Subcutaneous abdominal adipose tissue (tissue), 5 donors: ENCODE data around the gene VIPR2.

ENCODE experiments used
- H3K27ac ChIP-seq: one replicate; pipeline ENCODE4 v1.7.0; 2013; ENCODE audit warnings: low read depth, mild to moderate bottlenecking, inconsistent platforms, low read length, moderate library complexity
- H3K27me3 ChIP-seq, 5 donors: one replicate each; pipeline ENCODE4 v1.7.0; 2013; ENCODE audit warnings: low read length in 5 of 5, inconsistent platforms in 1 of 5; ENCODE audit not compliant: control insufficient read depth in 5 of 5, insufficient read depth in 4 of 5
- H3K36me3 ChIP-seq, 5 donors: one replicate each; pipeline ENCODE4 v1.7.0; 2013; ENCODE audit warnings: low read length in 5 of 5; ENCODE audit not compliant: control insufficient read depth in 5 of 5, insufficient read depth in 5 of 5
- H3K4me1 ChIP-seq, 5 donors: one replicate each; pipeline ENCODE4 v1.7.0; 2013; ENCODE audit warnings: low read length in 5 of 5, mild to moderate bottlenecking in 3 of 5, moderate library complexity in 1 of 5; ENCODE audit not compliant: control insufficient read depth in 5 of 5, insufficient read depth in 5 of 5
- H3K4me3 ChIP-seq, 5 donors: one replicate each; pipeline ENCODE4 v1.7.0; 2013; ENCODE audit warnings: low read length in 5 of 5, low read depth in 1 of 5
- H3K9ac ChIP-seq, 5 donors: one replicate each; pipeline ENCODE4 v1.7.0; 2013; ENCODE audit warnings: low read length in 5 of 5, mild to moderate bottlenecking in 4 of 5, moderate library complexity in 3 of 5
- H3K9me3 ChIP-seq, 5 donors: one replicate each; pipeline ENCODE4 v1.7.0; 2013; ENCODE audit warnings: low read length in 5 of 5; ENCODE audit not compliant: control insufficient read depth in 5 of 5
- donor health status: healthy.
- donor health status: healthy.
- donor health status: healthy.
- donor health status: healthy.
- donor health status: healthy.

Gene VIPR2

DNA sequence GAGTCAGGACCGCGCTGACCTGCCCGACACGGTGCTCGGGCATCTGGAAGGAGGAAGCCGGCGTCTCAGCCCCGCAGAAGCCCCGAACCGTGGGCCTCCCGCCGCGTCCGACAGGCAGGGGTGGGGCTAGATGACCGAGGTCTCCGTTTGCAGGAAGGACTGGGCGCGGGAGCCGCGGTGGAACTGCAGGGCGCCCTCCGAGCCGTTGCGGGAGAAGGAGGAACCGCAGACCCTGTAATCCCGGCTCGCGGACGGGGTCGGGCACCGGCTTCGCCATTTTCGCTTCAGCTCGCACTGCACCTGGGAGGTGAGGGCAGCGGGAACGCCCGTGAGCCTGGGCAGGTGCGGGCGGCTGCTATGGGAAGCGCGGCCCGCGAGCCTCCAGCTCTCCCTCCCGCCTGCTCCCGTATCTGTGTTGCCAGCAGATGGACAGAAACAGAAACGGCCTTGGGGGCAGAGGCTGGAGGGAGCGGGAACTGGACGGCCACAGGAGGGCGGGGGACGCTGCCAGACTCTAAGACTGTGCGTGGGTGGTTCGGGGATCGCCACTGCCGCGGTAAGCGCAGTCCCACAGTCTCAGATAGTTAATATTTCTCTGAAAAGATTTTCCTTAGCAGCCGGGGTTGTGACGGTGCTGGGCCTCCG, 114.1 kb downstream of the VIPR2 start:
- Histone ChIP-seq H3K4me3 (peak overlapping the region; percentile 59 to 77 (median 64)), H3K9me3 (no peaks in the 10 kb centered on the region)

DNA sequence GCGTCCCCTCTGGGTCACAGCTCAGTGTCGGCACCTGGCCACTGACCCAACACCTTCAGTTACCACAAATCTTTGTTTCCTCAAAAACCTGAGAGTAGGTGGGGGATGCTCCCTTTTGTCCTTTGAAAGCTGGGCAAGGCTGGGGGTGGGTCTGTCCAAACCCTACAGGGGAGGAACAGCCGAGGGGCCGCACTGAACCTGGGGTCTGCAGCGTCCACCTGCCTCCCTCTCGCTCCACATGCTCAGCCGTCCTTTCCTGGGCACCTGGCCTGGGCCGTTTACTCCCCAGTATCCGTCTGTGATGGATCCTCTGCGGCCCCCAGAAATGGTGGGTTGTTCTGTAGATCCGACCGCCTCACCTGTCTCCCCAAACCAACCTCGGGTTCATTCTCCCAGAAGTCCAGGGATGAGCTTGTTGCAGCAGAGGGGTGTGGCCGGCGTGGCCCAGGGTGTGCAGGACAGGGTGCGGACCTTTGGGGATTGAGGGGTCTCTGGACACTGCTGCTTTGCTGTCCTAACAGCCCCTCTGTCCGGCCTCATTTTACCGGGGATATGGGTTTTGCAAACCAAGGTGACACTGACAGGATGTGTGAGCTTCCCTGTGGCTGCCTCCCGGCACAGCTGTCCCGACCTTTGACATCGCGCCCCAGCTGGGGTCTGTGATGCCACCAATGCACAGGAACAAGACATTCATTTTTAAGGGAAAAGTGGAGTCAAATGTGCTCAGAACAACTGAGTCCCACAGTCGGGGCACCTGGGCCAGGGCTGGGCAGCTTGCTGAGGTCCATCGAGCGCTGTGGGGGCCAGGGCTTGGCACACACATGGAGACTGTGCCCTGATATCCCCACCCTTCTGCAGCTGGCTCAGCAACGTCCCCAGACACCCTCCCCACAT, 115.9 kb downstream of the VIPR2 start:
- H3K36me3 ChIP-seq: no peaks in the 10 kb centered on the region
- no peak overlapping the region for H3K27ac ChIP-seq
- H3K27me3 ChIP-seq: peaks cover 6 to 29% (median 17%) of the 10 kb centered on the region in 5 donors
- no peak overlapping the region for H3K9ac ChIP-seq
- no peak overlapping the region for H3K4me3 ChIP-seq
- peaks cover 5 to 24% (median 19%) of the 10 kb centered on the region in 5 donors for H3K4me1 ChIP-seq
- H3K9me3 ChIP-seq: no peaks in the 10 kb centered on the region

More for the DNA sequence above, 114.1 kb downstream of the VIPR2 start:
- Histone ChIP-seq H3K4me1 (peaks cover 5 to 24% (median 19%) of the 10 kb centered on the region in 5 donors), H3K9ac (peak overlapping the region in 4 of 5 donors; percentile 1 to 74 (median 44)), H3K36me3 (no peaks in the 10 kb centered on the region), H3K27me3 (peaks cover 6 to 29% (median 14%) of the 10 kb centered on the region in 5 donors), H3K27ac (no peak overlapping the region)

GRCh38 chr7:159027789-159028507, 116.7 kb downstream of the VIPR2 start:
- Histone ChIP-seq H3K4me3 (no peak overlapping the region), H3K27ac (no peak overlapping the region), H3K27me3 (peaks cover 6 to 29% (median 17%) of the 10 kb centered on the region in 5 donors), H3K4me1 (peaks cover 5 to 24% (median 19%) of the 10 kb centered on the region in 5 donors), H3K9ac (no peak overlapping the region), H3K9me3 (no peaks in the 10 kb centered on the region), H3K36me3 (no peaks in the 10 kb centered on the region)

DNA sequence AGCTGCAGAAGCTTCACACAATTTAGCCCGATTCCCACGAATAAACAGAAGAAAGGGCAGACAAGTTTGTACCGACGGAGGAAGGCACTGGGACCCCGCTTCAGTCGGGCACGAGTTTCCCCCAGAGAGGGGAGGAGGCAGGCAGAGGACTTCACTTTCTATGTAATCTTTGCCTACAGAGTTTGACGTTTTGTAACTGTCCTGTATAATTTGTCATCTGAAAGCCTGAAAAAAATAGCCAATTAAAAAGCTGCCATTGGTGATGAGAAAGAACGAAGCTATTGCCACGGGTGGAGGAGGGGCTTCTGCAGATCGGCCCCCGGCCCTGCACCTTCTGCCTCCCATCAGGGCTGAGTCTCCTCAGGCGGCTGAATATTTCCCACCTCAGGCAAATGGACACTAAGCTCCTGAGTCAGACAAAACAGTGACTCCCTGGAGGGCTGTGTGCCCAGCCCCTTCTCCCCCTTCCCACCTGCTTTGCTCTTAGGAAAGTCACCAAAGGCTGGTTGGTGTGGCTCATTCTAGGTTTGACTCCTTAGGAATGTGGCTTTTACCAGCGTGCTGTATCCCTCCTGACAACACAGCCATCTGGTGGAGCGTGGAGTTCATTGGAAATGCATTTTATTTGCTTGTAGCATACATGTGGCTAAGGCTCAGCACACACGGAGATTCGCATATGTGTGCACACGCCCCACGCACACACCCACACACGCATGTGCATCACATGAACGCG, 117.4 kb downstream of the VIPR2 start:
- Histone ChIP-seq H3K27me3 (peaks cover 6 to 29% (median 17%) of the 10 kb centered on the region in 5 donors), H3K9ac (no peak overlapping the region), H3K36me3 (no peaks in the 10 kb centered on the region), H3K27ac (no peak overlapping the region), H3K4me3 (no peak overlapping the region), H3K4me1 (peaks cover 5 to 22% (median 19%) of the 10 kb centered on the region in 5 donors), H3K9me3 (no peaks in the 10 kb centered on the region)

- Histone ChIP-seq H3K27me3 (peaks cover 6 to 29% (median 17%) of the 10 kb centered on the region in 5 donors), H3K9me3 (no peaks in the 10 kb centered on the region), H3K4me1 (peaks cover 5 to 14% (median 13%) of the 10 kb centered on the region in 5 donors), H3K9ac (no peak overlapping the region), H3K4me3 (no peak overlapping the region), H3K27ac (no peak overlapping the region), H3K36me3 (no peaks in the 10 kb centered on the region)
These were observed 118.2 kb downstream of the VIPR2 start for GRCh38 chr7:159026271-159027055.

- Histone ChIP-seq H3K9me3 (peaks cover 0 to 3% (median 0%) of the 10 kb centered on the region in 5 donors), H3K4me3 (no peak overlapping the region), H3K27ac (no peak overlapping the region), H3K4me1 (peaks cover under 1 to 5% (median 1%) of the 10 kb centered on the region in 5 donors), H3K27me3 (peaks cover 6 to 29% (median 11%) of the 10 kb centered on the region in 5 donors), H3K36me3 (no peaks in the 10 kb centered on the region), H3K9ac (no peak overlapping the region)
These were observed 119.4 kb downstream of the VIPR2 start for GRCh38 chr7:159025161-159025779.

DNA sequence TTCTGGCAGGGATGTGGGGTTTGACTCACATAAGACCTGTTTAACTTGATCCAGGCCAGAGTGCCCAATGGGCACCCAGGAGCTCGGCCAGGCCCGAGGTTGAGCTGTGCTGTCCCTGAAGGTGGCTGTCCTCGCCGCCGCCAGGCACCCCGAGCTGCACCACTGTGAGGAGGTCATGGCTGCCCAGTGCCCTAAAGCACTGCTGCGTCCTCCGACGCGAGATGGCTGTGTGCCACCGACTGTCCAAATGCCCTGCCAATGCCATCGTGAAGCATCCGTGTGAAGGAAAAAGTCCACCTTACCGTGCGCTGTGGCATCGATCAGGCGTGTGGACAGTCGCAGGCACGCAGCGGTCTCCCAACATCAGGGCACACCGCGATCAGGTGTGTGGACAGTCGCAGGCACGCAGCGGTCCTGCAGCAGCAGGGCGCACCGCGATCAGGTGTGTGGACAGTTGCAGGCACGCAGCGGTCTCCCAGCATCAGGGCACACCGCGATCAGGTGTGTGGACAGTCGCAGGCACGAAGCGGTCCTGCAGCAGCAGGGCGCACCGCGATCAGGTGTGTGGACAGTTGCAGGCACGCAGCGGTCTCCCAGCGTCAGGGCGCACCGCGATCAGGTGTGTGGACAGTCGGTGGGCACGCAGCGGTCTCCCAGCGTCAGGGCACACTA, 120.3 kb downstream of the VIPR2 start:
- Histone ChIP-seq H3K4me1 (peaks cover 0 to 5% (median 0%) of the 10 kb centered on the region in 5 donors), H3K9me3 (peaks cover 0 to 3% (median 0%) of the 10 kb centered on the region in 5 donors), H3K27ac (no peak overlapping the region), H3K27me3 (peaks cover 6 to 29% (median 11%) of the 10 kb centered on the region in 5 donors), H3K36me3 (no peaks in the 10 kb centered on the region), H3K4me3 (no peak overlapping the region), H3K9ac (no peak overlapping the region)

DNA sequence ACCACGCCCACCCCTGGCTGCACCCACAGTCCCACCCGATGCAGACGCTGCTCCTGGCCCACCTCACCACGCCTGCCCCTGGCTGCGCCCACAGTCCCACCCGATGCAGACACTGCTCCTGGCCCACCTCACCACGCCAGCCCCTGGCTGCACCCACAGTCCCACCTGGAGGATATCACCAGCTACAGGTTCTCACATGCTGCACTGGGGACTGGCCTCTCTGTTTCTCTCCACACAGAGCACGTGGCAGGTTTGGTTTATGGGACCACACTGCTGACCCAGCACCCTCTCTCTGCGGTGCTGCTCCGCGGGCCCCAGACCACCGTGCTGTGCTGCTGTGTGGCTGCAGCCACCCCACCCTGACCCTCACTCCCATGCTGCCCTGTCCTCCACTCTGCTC, 120.9 kb downstream of the VIPR2 start:
- Histone ChIP-seq H3K27me3 (peaks cover 5 to 29% (median 6%) of the 10 kb centered on the region in 5 donors), H3K27ac (no peak overlapping the region), H3K4me3 (no peak overlapping the region), H3K9me3 (peaks cover 0 to 3% (median 0%) of the 10 kb centered on the region in 5 donors), H3K4me1 (peaks cover 0 to 5% (median 0%) of the 10 kb centered on the region in 5 donors), H3K36me3 (no peaks in the 10 kb centered on the region), H3K9ac (no peak overlapping the region)
